ENCODE measurements around the gene ZNF552.

GRCh38 chr19:57786906-57787305 lies 27.8 kb downstream of the ZNF552 start:
- TF ChIP-seq JUND (IDR thresholded peaks at IDR 0.05; ENCODE audit: low read length) (no peak), CTCF (IDR thresholded peaks at IDR 0.05; ENCODE audit: control extremely low read depth in 1 of 3, insufficient read depth in 1 of 3, low read depth in 1 of 3, low read length in 3 of 3) (no peak), EGR1 (IDR thresholded peaks at IDR 0.05; ENCODE audit: borderline replicate concordance, low read depth, low read length) (no peak), E2F6 (IDR thresholded peaks at IDR 0.05) (no peak), EZH2 (IDR thresholded peaks at IDR 0.05; ENCODE audit: low read depth, low read length, severe bottlenecking) (no peak), EP300 (IDR thresholded peaks at IDR 0.05; ENCODE audit: borderline replicate concordance in 1 of 2, low read depth in 2 of 2, low read length in 2 of 2) (no peak), ZNF274 (IDR thresholded peaks at IDR 0.05; ENCODE audit: borderline replicate concordance, extremely low read depth, low read length) (no peak), YY1 (IDR thresholded peaks at IDR 0.05; ENCODE audit: low read depth, low read length) (no peak), POLR2A (IDR thresholded peaks at IDR 0.05; ENCODE audit: control extremely low read depth in 1 of 2, low read depth in 2 of 2, low read length in 2 of 2) (no peak), RAD21 (IDR thresholded peaks at IDR 0.05 in 1 of 2, conservative IDR thresholded peaks at IDR 0.05 in 1 of 2; ENCODE audit: low read depth in 2 of 2, low read length in 2 of 2) (no peak), RBBP5 (IDR thresholded peaks at IDR 0.05; ENCODE audit: borderline replicate concordance, low read depth, low read length) (no peak), RFX5 (IDR thresholded peaks at IDR 0.05; ENCODE audit: borderline replicate concordance, low read depth, low read length) (no peak), POLR2AphosphoS5 (IDR thresholded peaks at IDR 0.05; ENCODE audit: low read depth, low read length) (no peak)
